ENCODE results near the gene SCD.

The SCD gene

DNA sequence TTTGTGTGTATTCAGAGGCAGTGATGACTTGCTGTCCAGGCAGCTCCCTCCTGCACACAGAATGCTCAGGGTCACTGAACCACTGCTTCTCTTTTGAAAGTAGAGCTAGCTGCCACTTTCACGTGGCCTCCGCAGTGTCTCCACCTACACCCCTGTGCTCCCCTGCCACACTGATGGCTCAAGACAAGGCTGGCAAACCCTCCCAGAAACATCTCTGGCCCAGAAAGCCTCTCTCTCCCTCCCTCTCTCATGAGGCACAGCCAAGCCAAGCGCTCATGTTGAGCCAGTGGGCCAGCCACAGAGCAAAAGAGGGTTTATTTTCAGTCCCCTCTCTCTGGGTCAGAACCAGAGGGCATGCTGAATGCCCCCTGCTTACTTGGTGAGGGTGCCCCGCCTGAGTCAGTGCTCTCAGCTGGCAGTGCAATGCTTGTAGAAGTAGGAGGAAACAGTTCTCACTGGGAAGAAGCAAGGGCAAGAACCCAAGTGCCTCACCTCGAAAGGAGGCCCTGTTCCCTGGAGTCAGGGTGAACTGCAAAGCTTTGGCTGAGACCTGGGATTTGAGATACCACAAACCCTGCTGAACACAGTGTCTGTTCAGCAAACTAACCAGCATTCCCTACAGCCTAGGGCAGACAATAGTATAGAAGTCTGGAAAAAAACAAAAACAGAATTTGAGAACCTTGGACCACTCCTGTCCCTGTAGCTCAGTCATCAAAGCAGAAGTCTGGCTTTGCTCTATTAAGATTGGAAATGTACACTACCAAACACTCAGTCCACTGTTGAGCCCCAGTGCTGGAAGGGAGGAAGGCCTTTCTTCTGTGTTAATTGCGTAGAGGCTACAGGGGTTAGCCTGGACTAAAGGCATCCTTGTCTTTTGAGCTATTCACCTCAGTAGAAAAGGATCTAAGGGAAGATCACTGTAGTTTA lies 15.8 kb downstream of the SCD start:
- TF ChIP-seq, protein P1, sequence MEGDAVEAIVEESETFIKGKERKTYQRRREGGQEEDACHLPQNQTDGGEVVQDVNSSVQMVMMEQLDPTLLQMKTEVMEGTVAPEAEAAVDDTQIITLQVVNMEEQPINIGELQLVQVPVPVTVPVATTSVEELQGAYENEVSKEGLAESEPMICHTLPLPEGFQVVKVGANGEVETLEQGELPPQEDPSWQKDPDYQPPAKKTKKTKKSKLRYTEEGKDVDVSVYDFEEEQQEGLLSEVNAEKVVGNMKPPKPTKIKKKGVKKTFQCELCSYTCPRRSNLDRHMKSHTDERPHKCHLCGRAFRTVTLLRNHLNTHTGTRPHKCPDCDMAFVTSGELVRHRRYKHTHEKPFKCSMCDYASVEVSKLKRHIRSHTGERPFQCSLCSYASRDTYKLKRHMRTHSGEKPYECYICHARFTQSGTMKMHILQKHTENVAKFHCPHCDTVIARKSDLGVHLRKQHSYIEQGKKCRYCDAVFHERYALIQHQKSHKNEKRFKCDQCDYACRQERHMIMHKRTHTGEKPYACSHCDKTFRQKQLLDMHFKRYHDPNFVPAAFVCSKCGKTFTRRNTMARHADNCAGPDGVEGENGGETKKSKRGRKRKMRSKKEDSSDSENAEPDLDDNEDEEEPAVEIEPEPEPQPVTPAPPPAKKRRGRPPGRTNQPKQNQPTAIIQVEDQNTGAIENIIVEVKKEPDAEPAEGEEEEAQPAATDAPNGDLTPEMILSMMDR (conservative IDR thresholded peaks at IDR 0.05; ENCODE audit: low read depth, low read length): no peak
- no peak overlapping the region for H3K4me3 ChIP-seq (ENCODE audit: low read length)
- no peak for DNase-seq (ENCODE audit: low read depth)

DNA sequence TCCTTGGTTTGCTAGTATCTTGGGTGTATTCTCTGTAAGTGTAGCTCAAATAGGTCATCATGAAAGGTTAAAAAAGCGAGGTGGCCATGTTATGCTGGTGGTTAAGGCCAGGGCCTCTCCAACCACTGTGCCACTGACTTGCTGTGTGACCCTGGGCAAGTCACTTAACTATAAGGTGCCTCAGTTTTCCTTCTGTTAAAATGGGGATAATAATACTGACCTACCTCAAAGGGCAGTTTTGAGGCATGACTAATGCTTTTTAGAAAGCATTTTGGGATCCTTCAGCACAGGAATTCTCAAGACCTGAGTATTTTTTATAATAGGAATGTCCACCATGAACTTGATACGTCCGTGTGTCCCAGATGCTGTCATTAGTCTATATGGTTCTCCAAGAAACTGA lies 17.1 kb downstream of the SCD start:
- no peak overlapping the region for H3K4me3 ChIP-seq (ENCODE audit: low read length)
- DNase-seq (ENCODE audit: low read depth): no peak
- TF ChIP-seq, protein P1 (conservative IDR thresholded peaks at IDR 0.05; ENCODE audit: low read depth, low read length): no peak

DNA sequence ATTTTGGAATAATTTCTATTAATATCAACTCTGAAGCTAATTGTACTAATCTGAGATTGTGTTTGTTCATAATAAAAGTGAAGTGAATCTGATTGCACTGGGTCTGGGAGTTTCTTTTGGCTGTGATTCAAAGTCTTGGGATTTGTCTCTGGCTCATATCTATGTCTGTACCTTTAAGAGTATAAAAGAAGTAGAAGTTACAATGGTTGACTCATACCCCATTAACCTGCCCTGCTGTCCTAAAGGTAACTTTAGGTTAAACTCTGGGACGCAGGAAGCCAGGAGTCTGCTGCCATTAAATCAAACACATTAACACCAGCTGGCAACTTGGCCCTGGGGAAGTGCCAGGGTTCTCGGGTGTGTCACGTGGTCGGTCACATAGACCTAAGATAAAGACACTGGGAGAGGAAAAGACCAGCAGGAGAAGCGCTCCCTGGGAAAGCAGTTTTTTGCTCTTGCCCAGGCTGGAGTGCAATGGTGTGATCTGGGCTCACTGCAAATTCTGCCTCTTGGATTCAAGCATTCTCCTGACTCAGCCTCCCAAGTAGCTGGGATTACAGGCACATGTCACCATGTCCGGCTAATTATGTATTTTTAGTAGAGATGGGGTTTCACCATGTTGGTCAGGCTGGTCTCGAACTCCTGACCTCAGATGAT lies 17.8 kb downstream of the SCD start:
- peak; percentile 85 for DNase-seq (ENCODE audit: low read depth)
- TF ChIP-seq, protein P1 (conservative IDR thresholded peaks at IDR 0.05; ENCODE audit: low read depth, low read length): no peak
- no peak overlapping the region for H3K4me3 ChIP-seq (ENCODE audit: low read length)

DNA sequence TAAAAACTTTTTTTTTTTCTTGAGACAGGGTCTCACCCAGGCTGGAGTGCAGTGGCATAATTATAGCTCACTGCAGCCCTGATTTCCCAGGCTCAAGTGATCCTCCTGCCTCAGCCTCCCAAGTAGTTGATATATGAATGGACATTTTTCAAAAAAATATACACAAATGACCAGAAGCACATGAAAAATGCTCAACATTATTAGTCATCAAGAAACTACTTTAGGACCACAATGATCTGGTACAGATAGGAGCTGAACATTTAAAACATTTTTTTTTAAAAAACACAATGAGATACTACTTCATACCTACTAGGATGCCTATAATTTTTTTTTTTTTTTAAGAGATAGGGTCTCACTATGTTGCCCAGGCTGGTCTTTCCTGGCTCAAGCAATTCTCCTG lies 21.7 kb downstream of the SCD start:
- H3K4me3 ChIP-seq (ENCODE audit: low read length): no peak overlapping the region
- TF ChIP-seq, protein P1 (conservative IDR thresholded peaks at IDR 0.05; ENCODE audit: low read depth, low read length): no peak
- no peak for DNase-seq (ENCODE audit: low read depth)

DNA sequence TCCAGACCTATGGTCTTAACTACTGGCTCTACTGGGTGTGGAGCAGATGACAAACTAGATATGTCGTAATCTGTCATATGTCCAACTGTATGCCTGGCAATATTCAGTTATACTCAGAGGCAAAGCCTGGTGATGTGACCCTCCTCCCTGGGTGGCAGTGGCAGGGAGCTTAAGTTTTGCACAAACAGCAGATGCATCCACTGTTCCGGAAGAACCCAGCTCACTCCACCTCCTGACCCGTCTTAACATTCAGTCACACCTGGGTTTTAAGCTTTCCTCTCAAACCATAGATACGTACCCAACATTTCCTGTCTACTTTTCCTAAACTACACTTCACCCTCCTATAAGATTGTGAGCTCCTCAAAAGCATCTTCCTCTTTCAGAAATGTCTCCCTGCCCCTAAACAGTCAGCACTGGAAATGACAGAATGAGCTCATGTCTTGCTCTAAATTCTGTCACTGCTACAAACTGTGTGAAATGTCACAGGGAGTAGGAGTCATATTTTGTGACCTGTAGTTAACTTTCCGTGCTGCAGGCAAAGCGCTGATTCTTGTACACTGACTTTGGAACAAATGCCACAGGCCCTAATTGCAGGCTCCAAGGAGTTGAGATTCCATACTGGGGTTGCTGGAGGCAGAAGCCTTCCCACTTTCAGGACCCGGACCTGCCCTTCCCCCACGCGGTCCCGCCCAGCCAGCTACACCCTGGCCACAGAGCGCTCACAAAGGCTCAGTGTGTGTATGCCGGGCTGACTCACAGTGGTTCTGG lies 23.9 kb downstream of the SCD start:
- no peak overlapping the region for H3K4me3 ChIP-seq (ENCODE audit: low read length)
- TF ChIP-seq, protein P1 (conservative IDR thresholded peaks at IDR 0.05; ENCODE audit: low read depth, low read length): no peak
- peak; percentile 78 for DNase-seq (ENCODE audit: low read depth)

DNA sequence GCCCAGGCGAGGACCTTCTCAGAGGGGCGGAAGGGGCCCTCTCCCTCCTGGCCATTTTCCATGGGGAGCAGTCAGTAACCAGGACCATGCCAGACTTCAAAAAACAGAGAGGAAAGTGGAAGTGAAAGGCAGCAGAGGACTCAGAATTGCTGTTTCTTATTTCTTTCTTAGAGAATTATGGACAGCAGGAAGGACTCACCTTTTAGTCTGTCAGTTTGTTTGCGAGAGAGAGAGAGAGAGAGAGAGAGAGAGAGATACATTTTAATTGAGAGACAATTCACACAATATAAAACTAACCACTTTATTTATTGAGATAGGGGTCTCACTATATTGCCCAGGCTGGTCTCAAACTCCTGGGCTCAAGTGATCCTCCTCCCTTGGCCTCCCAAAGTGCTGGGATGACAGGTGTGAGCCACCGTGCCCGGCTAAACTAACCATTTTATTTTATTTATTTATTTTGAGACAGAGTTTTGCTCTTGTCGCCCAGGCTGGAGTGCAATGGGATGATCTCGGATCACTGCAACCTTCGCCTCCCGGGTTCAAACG lies 24.5 kb downstream of the SCD start:
- no peak for DNase-seq (ENCODE audit: low read depth)
- TF ChIP-seq, protein P1 (conservative IDR thresholded peaks at IDR 0.05; ENCODE audit: low read depth, low read length): no peak
- no peak overlapping the region for H3K4me3 ChIP-seq (ENCODE audit: low read length)
